Germinal center (tissue), 1 donor: Measurements from ENCODE around the gene SH3YL1.

Experiments
- DNase-seq: peaks from one replicate; pipeline ENCODE4 v3.0.0; 2012; ENCODE audit warnings: mixed read lengths, low spot score

The SH3YL1 gene

GRCh38 chr2:282371-283263 lies 18.8 kb upstream of the SH3YL1 start:
- no peak for DNase-seq

- no peak for DNase-seq
These were observed 17.5 kb upstream of the SH3YL1 start for GRCh38 chr2:281381-281780.

DNA sequence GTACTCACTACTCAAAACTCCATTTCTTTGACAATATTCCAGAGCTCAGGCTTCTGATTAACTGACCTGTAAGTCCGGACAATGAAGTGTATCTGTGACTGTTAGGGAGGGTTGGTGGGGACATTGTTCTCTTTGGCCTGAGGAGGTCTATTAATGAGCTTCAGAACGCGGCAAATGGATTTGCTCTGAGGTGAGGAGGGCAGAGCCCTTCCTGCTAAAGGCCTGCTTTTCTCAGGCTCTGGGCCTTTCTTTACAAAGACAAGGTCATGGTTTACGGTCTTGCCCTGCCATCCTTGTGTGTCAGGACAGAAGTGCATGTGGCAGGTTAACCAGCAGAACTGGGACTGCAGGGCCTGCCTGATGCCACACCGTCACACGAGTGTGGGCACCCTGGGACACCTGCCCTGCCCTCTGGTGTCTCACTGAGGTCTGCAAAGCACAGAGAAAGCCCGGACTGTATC lies 16.8 kb upstream of the SH3YL1 start:
- DNase-seq: no peak

DNA sequence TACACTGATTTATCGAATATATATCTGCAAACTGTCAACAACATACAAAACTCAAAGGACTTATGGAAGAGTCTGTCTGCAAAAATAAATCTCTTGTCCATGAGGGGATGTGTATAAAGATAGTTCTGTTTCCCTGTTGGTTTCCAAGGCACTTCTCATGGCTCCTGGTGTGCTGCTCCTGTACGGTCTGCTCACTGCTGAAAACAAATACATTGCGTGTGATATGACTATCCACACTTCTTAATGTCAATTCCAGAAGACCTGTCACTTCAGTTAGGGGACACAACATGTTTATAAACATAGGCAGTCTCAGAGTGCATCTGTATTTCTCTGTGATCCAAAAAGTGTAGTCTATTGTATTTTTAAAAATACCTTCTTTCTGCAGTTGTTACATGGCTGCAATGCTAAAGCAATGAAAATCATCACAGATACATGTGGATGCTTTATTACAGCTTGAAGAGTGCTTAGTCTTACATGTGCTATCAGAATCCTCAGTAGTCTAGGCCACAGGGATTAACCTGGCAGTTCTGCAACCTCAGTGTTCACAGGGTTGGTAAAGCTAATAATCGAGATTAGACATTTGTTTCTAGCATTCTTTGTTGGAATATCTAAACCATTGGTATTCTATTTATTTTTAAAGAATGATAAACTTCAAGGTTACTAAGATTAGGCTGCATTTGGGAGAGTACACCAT lies 16.3 kb upstream of the SH3YL1 start:
- DNase-seq: no peak

GRCh38 chr2:279366-279765 lies 15.5 kb upstream of the SH3YL1 start:
- DNase-seq: no peak

DNA sequence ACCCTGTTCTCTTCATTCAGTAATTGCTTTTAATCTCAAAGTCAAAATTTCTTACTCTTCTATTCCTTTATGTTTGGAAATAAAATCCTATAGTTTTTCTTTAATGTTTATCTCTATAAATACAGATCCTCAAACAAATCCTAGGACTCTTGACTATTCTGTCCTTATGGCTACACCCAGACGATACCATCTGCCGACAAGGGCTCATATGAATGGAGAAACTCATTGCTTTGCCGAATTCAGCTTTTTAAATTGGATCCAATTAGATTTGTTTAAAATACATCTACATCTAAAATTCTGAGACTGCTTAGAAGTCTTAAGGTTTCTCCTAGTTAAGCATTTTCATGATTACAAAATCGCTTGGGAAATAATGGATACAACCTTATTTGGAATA lies 15.1 kb upstream of the SH3YL1 start:
- DNase-seq: no peak

GRCh38 chr2:278312-278926 lies 14.6 kb upstream of the SH3YL1 start:
- DNase-seq: no peak

GRCh38 chr2:275466-275865 lies 11.6 kb upstream of the SH3YL1 start:
- DNase-seq: no peak

- no peak for DNase-seq
These were observed 10.7 kb upstream of the SH3YL1 start for GRCh38 chr2:274503-274902.

- no peak for DNase-seq
These were observed 9.5 kb upstream of the SH3YL1 start for GRCh38 chr2:273333-273732.

DNA sequence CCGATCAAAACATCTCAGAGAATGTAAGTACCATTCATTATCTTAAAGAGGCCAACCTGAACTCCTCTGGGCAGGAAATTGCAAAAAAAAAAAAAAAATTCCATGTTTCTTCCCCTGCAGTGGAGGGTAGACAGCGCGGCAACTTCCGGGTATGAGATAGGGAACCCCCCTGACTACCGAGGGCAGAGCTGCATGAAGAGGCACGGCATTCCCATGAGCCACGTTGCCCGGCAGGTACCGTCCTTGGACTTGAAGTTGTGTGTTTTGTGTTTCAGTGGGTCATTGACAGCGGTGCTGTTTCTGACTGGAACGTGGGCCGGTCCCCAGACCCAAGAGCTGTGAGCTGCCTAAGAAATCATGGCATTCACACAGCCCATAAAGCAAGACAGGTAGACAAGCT lies 8.1 kb upstream of the SH3YL1 start:
- no peak for DNase-seq

- no peak for DNase-seq
These were observed 7.0 kb upstream of the SH3YL1 start for GRCh38 chr2:270861-271260.

- no peak for DNase-seq
These were observed 5.7 kb upstream of the SH3YL1 start for GRCh38 chr2:269356-270030.

DNA sequence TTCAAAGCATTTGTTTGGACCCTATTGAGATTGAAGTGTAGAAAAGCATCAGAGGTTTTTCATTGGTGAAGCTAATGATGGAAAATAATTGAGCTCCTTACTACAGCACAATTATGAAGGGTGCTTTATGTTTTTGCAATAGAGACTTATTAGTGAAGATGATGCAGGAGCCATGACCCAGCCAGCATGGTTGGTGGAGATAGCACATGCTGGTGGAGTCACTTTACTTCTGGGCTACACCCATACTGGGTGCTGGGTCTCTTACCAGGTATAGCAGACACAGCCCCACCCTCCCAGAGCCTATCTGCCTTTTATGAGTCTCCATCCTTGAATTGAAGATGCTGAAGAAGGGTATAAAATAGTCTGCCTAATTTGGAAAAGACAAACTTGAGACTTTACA lies 4.5 kb upstream of the SH3YL1 start:
- no peak for DNase-seq

GRCh38 chr2:264493-265468 lies 949 bp upstream of the SH3YL1 start, which contains the start of gene ACP1:
TSS of gene ACP1 (plus strand) at chr2:264947. CDS start at chr2:264965, 18 bp downstream.
- peak; percentile 97 for DNase-seq

GRCh38 chr2:263022-263738 lies 652 bp downstream of the SH3YL1 start:
- DNase-seq: no peak

DNA sequence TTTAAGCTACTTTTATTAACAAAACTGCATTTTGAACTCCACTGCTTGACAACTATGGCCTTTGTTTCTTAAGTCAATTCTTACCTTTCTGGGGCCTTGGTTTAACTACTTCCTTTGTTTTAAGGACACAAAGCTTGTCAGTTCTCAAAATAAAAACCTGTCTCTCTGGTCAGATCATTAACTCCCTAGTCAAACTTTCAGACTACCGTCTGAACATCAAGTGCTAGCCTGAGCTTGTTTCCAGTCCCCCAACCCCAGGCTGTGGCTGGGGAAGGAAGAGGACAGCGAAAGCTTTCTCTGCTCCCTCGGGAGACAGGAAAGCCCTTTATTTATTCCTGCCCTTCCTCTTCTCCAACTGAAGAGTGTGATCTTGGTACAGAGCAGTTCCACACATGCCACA lies 1.7 kb downstream of the SH3YL1 start:
- no peak for DNase-seq

GRCh38 chr2:260507-261161 lies 3.2 kb downstream of the SH3YL1 start:
- DNase-seq: no peak

DNA sequence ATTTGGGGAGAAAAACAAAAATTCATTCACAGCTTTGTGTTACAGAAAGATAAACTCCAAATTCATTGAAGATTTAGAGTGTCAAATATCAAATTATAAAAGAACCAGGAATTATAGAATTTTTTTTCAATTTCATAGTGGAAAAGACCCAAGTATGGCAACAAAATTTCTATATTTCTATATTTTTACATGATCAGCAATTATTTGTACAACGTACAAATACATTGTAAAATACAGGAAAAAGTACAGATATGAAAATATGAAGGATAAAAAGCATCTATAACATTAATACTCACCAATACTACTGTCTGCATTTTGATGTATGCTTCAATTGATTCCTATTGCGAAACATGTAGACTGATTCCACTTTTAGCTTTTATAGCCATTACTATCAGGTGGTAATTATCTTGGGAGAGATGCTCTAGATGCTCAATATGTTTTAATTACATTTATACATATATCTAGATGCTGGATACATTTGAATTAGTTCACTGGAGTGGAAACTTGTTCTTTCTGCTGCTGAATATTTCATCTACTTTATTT lies 4.0 kb downstream of the SH3YL1 start:
- no peak for DNase-seq

GRCh38 chr2:258933-259332 lies 4.9 kb downstream of the SH3YL1 start:
- DNase-seq: no peak
